Right renal pelvis (tissue), 4 donors: ENCODE data around the gene CLK2. TPM values are rescaled to one million over a fixed set of nuclear protein-coding genes. Genes with fewer than 3 reads are reported as not detected.
A peak's percentile ranks its signal among the peaks of the same experiment; 100 is the strongest.

Experiments
- DNase-seq, 4 donors: peaks; one replicate each; pipeline ENCODE4 v3.0.0-alpha.2; 2013; ENCODE audit warnings: low read depth in 4 of 4, low spot score in 3 of 4, missing footprints in 1 of 4
- polyA plus RNA-seq, 4 donors: library from polyadenylated mRNA; unstranded; fragments of 120-200 nt; gene quantifications; one replicate each; pipeline ENCODE4 v1.2.1, GENCODE V29; 2013; ENCODE audit not compliant: insufficient read length in 4 of 4

The CLK2 gene
- polyA plus RNA-seq, result 10 to 100 TPM; 71.1 to 81.1 (median 75.7) TPM

GRCh38 chr1:155273343-155274245 is at the start of gene CLK2:
TSS of gene CLK2 (minus strand) at chr1:155273504. CDS start at chr1:155270977, 2,527 bp downstream.
- DNase-seq, result peak; percentile 89 to 91 (median 90)

GRCh38 chr1:155322571-155322952 is 49.3 kb upstream of the CLK2 start:
- no peak for DNase-seq

- no peak for DNase-seq
These were observed 48.6 kb upstream of the CLK2 start for GRCh38 chr1:155321639-155322503.

GRCh38 chr1:155320661-155321617 is 47.6 kb upstream of the CLK2 start, which contains the start of gene RUSC1:
TSS of gene RUSC1 (plus strand) at chr1:155320894. CDS start at chr1:155321774, 880 bp downstream.
- peak in 1 of 4 donors; percentile 68 for DNase-seq

GRCh38 chr1:155320252-155320651 is 46.9 kb upstream of the CLK2 start:
- no peak for DNase-seq

GRCh38 chr1:155319536-155319935 is 46.2 kb upstream of the CLK2 start:
- no peak for DNase-seq

GRCh38 chr1:155318082-155318481 is 44.8 kb upstream of the CLK2 start:
- no peak for DNase-seq

GRCh38 chr1:155316922-155317321 is 43.6 kb upstream of the CLK2 start:
- DNase-seq, result no peak

- DNase-seq, result no peak
These were observed 40.0 kb upstream of the CLK2 start for GRCh38 chr1:155313261-155313660.

GRCh38 chr1:155309423-155310021 is 36.2 kb upstream of the CLK2 start:
- no peak for DNase-seq

GRCh38 chr1:155308493-155309422 is 35.5 kb upstream of the CLK2 start, which contains the start of gene FDPS:
TSS of gene FDPS (plus strand) at chr1:155308866. CDS start at chr1:155309790, 924 bp downstream.
- peak; percentile 92 to 98 (median 97) for DNase-seq

GRCh38 chr1:155307247-155307740 is 34.0 kb upstream of the CLK2 start:
- no peak for DNase-seq

GRCh38 chr1:155305881-155306391 is 32.6 kb upstream of the CLK2 start:
- no peak for DNase-seq

- DNase-seq, result no peak
These were observed 31.3 kb upstream of the CLK2 start for GRCh38 chr1:155304558-155305063.

- no peak for DNase-seq
These were observed 28.1 kb upstream of the CLK2 start, which contains the start of gene PKLR for GRCh38 chr1:155301342-155301841. TSS of gene PKLR (minus strand) at chr1:155301438. CDS start at chr1:155301395, 43 bp downstream.

- DNase-seq, result no peak
These were observed 27.4 kb upstream of the CLK2 start for GRCh38 chr1:155300553-155301329.

GRCh38 chr1:155300024-155300423 is 26.7 kb upstream of the CLK2 start:
- DNase-seq, result no peak
